Right forelimb (tissue), 1 donor: ENCODE data around the gene RND1.
"Not testable (repeated sequence)": the region's sequence is repeated elsewhere in the genome, so short reads cannot be mapped to it uniquely, and the experiment has no call there.

Source experiments
- DNase-seq: peaks from one replicate; pipeline ENCODE4 v3.0.0-alpha.2; 2018

RND1 gene

GRCh38 chr12:48866052-48866711 is 512 bp upstream of the RND1 start:
- no peak for DNase-seq

GRCh38 chr12:48863291-48863690 is 2.4 kb downstream of the RND1 start:
- no peak for DNase-seq

- DNase-seq, result no peak
Observed at GRCh38 chr12:48862760-48863159, 2.9 kb downstream of the RND1 start.

DNA sequence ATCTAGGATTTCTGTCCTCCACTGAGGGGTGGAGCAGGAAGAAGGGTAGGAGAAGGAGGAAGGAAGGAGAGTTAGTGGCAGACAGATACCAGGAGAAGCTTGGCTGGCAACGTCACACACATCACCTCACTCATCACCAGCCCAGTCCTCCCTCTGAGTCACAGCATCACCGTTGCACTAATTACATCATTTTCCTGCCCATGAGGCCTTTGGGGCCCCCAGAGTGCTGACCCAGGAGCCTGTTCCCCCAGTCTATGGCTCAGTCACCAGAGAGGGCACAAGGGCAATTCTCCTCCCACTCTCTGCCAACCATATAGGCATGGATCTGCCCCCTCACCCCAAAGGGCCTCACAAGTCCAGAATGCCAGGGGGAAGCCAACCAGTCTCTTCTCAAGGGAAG is 4.6 kb downstream of the RND1 start:
- no peak for DNase-seq

DNA sequence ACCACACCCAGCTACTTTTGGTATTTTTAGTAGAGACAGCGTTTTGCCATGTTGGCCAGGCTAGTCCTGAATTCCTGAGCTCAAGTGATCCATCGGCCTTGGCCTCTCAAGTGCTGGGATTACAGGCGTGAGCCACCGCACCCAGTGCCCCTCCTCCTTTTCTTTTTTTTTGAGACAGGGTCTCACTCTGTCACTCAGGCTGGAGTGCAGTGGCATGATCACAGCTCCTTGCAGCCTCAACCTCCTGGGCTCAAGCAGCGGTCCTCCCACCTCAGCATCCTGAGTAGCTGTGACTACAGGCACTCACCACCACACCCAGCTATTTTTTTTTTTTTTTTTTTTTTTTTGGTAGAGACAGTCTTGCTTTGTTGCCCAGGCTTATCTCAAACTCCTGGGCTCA is 5.4 kb downstream of the RND1 start:
- DNase-seq, result not testable (repeated sequence)

DNA sequence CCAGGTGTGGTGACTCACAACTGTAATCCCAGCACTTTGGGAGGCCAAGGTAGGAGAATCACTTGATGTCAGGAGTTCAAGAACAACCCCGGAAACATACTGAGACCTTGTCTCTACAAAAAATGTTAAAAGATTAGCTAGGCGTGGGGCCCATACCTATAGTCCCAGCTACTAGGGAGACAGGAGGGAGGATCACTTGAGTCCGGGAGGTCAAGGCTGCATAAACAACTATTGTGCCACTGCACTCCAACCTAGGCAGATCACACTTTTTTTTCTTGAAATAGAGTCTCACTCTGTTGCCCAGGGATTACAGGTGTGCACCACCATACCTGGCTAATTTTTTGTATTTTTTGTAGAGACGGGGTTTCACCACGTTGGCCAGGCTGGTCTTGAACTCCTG is 6.1 kb downstream of the RND1 start:
- no peak for DNase-seq

DNA sequence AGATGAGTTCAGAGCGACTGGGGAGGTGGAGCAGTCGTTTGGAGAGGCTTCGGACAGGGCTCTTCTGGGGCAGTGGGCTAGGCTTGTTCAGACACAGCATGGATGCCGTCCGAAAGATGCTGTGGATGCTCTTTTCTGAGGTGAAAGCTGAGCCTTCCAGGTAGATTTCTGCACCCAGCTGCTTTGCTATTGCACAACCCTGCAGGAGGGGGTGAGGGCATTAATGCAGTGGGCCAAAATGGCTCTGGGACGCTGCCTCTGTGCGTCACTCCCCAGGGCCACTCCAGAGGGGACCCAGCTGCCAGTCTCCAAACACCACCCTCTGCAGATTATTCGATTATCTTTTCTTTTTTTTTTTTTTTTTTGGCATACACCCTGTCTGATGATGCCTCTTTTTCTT is 7.6 kb downstream of the RND1 start:
- no peak for DNase-seq

DNA sequence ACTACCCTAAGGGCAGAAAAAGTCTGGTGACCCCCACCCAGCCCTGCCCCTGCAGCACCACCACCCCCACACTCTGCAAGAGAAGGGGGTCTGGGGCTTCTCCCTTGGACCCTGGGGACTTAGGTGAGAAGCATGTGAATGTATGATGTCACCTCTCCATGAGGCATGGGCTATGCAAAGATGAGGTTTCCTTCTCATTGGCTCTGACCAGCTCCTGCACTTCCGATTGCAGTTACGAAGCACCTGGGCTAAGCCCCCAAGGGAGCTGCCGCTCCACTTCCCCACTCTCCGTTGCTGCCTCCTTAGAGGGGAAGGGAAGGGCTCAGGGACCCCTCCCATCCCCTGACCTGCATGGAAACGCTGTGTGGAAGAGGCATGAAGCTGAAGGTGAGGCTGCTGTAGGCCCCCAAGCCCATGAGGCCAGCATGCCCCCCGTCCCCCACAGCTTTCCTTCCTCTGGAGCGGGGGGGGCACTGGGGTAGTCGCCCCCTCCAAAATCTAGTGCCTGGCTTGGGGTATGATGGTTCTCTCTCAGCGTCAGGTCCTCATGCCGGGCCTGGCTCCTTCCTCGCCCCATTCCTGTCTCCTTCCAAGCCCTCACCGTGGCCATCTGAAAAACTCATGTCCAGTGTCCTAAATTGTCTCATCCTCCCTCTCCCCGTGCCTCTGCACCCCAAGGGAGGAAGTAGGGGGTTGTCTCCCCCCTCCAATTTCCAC is 8.2 kb downstream of the RND1 start:
- no peak for DNase-seq

DNA sequence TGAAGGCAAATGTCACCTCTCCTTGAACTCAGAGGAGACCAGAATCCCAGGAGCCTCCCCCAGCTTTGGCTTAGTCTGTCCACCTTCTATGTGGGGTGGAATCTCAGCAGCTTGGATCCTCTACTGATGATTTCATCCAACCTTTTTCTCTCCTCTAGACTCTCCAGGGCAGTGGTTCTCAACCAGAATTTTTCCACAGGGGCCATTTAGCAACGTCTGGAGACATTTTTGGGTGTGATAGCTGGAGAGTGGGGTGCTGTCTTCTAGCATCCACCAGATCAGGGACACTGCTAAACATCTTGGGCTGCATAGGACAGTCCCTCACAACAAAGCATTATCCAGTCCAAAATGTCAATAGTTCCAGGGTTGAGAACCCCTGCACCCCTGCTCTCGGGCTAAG is 9.3 kb downstream of the RND1 start:
- DNase-seq, result no peak

DNA sequence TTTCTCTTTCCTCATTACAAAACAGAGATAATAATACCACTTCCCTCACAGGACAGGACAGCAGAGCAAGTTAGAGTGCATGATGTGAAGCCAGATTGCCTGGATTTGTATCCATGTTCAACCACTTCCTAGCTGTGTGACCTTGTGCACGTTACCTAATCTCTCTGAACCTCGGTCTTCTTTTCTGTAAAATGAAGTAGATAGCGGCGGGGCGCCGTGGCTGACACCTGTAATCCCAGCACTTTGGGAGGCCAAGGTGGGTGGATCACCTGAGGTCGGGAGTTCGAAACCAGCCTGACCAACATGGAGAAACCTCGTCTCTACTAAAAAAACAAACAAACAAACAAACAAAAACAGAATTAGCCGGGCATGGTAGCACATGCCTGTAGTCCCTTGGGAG is 10.7 kb downstream of the RND1 start:
- DNase-seq, result not testable (repeated sequence)

GRCh38 chr12:48854488-48854887 is 11.2 kb downstream of the RND1 start:
- DNase-seq, result no peak

DNA sequence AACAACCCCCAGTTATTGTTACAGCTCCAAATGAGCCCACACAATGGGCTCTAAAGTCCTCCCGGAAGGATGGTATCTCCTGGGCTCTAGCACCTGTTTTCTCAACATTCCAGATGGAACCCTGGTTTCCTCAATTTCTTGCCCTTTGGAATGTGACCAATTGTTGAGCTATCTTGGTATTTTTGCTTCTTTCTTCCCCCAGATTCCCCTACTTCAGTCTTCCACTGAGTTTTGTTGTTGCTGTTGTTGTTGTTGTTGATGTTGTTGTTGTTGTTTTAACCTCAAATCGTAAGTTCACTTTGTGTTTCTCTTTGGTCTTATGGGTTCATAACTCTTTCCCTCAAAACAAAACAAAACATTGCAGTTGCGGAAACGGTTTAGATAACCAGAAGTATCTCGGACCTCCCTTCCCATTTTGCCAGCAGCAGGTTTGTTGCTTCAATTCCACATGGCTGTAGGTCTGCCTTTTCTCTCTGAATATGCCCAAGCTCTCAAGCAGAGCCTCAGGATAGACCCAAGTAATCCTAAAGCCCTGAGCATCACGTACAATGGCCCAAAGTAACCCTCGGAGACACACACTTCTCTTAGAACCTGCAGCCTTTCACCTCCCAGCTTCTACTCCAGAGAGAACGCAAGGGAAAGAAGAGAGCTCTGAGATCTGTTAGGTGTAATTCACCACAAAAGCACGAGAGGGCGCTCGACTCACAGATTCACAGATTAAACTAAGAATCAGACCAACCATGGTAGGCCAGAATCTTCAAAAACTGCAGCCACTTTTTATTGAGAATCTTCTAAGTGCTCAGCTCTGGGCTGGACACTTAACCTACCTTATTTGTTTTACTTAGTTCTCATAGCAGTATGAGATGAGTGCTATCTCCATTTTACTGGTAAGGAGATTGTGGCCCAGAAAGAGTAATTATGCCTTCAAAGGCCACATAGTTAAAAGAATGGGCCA is 12.7 kb downstream of the RND1 start:
- peak; percentile 92 for DNase-seq

- DNase-seq, result peak; percentile 96
Observed at GRCh38 chr12:48851883-48852733, 13.6 kb downstream of the RND1 start, which contains the start of gene DDX23. TSS of gene DDX23 (minus strand) at chr12:48852163. CDS start at chr12:48845782, 6,381 bp downstream.

DNA sequence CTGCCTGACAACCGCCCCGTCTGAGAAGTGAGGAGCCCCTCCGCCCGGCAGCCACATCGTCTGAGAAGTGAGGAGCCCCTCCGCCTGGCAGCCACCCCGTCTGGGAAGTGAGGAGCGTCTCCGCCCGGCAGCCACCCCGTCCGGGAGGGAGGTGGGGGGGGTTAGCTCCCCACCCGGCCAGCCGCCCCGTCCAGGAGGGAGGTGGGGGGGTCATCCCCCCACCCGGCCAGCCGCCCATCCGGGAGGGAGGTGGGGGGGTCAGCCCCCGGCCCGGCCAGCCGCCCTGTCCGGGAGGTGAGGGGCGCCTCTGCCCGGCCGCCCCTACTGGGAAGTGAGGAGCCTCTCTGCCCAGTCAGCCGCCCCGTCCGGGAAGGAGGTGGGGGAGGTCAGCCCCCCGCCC is 23.6 kb downstream of the RND1 start:
- DNase-seq, result not testable (repeated sequence)

GRCh38 chr12:48838048-48838447 is 27.6 kb downstream of the RND1 start:
- no peak for DNase-seq

DNA sequence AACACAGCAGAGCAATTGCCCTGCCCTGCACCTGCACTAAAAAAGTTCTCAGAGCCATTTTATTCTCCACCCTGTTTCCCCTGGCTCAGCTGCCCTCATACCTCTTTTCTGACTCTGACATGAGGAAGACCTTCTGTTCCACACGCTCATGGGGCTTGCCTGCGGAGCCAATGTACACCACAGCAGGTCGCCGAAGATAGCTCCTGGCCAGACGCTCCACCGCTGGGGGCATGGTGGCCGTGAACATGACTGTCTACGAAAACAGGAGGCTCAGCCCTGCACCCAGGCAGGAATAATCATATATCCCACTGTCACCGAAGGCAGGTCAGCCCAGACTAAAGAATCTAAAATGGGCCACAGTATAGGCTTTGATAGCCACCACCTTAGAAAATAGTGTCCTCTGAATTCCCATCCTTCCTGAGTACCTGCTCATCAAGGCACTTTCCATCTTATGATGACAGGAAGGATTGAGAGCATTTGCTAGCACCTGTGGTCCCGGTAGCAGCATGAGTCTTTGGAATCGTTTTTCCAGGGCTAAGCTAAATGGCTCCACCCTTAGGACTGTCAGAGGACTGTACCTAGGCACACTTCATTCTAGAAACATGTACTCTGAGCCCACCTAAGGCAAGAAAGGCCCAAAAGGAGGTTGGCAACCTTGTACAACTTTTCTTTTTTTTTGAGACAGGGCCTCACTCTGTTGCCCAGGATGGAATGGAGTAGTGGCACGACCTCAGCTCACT is 33.2 kb downstream of the RND1 start:
- no peak for DNase-seq

GRCh38 chr12:48831257-48831656 is 34.4 kb downstream of the RND1 start:
- no peak for DNase-seq

DNA sequence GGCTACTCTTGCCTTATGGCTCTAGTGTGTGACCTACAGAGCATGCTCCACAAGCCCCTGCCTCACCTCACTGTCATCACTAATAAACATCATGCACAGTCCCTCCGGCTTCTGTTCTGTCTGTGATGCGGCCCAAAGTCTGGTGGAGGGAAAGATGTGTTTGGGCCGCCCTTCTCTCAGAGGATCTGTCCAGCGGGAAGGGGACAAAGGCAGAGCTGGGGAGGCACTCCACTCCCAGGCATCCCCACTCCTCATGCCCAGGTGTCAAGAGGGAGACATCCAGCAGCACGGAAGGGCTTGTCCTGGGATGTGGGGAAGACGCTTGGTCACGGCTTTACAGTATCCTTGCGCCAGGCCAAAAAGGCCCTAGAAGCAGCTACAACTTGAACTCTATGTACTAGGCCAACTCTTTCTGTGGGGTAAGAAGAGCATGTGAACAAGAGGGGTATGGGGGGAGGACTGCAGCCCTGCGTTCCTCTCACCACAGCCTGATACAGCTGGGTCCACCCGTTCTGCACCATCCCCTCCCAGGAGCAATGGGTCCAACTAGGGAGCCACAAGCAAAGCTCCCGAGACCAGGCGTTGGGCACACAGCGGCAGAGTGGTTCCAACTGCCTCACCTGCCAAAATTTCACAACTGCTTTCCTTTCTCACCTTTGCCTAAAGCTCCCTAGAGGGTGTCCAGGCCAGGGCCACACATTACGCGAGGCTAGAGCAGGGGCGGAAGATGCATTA is 36.7 kb downstream of the RND1 start:
- no peak for DNase-seq

DNA sequence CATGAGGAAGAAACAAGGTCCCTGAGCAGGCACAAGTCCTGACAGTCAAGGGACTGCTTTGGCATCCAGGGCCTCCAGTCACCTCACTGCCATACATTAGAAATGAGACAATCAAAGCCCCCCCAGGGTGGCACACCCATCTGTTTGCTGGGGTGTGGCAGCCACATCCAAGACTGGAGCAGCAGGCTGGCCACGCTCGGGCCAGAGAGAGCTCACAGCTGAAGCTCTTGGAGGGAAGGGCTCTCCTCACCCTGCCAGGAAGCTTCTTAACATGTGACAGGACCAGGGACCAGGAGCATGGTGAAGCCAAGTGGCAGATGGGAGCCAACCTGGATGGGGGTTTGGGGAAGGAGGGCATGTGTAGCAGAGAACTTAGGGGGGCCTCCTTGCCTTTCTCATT is 37.4 kb downstream of the RND1 start:
- no peak for DNase-seq

DNA sequence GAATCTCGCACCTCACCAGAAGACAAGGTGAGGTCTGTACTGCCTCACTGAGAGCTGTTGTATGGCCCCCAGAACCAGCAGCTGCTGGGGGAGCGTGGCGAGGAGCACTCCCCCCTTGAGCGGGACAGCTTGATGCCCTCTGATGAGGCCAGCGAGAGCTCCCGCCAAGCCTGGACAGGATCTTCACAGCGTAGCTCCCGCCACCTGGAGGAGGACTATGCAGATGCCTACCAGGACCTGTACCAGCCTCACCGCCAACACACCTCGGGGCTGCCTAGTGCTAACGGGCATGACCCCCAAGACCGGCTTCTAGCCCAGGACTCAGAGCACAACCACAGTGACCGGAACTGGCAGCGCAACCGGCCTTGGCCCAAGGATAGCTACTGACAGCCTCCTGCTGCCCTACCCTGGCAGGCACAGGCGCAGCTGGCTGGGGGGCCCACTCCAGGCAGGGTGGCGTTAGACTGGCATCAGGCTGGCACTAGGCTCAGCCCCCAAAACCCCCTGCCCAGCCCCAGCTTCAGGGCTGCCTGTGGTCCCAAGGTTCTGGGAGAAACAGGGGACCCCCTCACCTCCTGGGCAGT is 38.1 kb downstream of the RND1 start:
- DNase-seq, result no peak

DNA sequence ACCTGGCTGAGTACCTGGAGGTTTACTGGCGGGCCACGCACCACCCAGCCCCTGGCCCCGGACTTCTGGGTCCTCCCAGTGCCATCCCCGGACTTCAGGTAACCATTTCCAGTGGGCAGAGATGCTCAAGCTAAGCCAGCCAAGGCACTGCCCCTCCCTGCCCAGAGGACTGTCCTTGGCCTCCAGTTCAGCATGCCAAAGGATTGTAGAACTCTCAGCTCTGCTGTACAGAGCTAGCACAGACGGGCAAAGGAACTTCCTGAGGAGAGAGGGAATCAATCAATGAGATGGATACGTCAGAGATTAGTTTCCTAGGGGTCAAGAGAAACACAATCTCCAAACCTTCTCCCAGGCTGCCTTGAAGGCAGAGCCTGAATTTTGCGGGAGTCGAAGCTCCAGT is 38.6 kb downstream of the RND1 start:
- DNase-seq, result no peak
